Measurements from ENCODE around the gene FXYD6.

The FXYD6 gene

DNA sequence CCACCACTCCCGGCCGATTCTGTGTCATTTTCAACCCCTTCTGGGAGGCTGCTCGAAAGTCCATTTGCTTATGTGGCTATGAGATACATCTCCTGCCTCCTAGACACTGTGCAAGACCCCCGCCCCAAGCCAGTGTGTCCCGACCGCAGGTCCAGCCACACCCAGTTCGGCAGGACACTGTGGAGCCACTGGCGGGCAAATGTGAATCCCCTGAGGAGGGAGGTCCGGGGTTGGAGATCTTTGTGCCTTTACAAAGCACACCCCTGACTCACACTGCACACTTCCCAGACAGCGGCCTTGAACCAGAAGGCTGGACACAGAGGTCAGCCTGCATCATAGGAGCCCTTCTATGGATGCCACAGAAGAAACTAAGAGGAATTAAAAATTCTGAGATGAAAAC is 17.4 kb downstream of the FXYD6 start:
- peak; percentile 29 for DNase-seq (ENCODE audit: low spot score)
- H3K4me3 ChIP-seq: no peak overlapping the region
- no peak for TF ChIP-seq CTCF (IDR thresholded peaks at IDR 0.05)
- no peak overlapping the region for H3K27ac ChIP-seq

DNA sequence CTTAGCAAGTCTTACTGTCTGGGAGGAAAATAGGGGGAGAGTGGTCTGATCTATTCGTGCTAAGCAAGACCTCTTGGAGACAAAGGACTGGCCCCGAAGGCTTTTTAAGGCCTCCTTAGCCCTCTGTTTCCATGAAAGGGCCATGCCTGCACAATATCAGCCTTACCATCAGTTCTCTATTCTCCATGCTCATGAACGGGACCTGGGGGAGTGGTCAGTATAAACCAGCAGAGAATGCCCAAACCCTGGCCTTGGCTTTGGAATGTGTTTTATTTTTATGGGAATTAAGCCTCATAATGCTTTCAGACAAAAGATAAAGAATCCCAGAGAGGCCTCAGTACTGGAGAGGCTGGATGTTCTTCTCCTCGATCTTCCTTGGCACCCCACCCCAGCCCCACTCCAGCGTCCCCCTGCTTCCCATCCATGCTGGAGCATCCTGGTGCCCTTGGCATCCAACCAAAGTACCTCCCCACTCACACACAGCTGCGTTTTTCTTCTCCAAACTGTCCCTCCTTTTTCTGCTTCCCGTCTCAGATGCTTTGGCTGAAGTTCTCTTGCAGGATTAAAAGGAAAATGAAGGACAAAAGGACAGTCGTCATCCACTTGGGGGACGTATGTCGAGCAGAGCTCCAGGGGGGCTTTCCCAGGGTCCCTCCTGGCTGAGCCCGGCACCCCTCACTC is 18.6 kb downstream of the FXYD6 start:
- H3K4me3 ChIP-seq: no peak overlapping the region
- no peak overlapping the region for H3K27ac ChIP-seq
- DNase-seq (ENCODE audit: low spot score): peak; percentile 40
- TF ChIP-seq CTCF (IDR thresholded peaks at IDR 0.05): no peak

GRCh38 chr11:117855912-117856651 is 20.4 kb downstream of the FXYD6 start:
- Histone ChIP-seq H3K4me3 (no peak overlapping the region), H3K27ac (no peak overlapping the region)
- peak; percentile 53 for DNase-seq (ENCODE audit: low spot score)
- no peak for TF ChIP-seq CTCF (IDR thresholded peaks at IDR 0.05)

- H3K4me3 ChIP-seq: no peak overlapping the region
- peak; percentile 43 for DNase-seq (ENCODE audit: low spot score)
- no peak overlapping the region for H3K27ac ChIP-seq
- TF ChIP-seq CTCF (IDR thresholded peaks at IDR 0.05): no peak
These were observed 21.1 kb downstream of the FXYD6 start for GRCh38 chr11:117855186-117855845.

- Histone ChIP-seq H3K4me3 (no peak overlapping the region), H3K27ac (no peak overlapping the region)
- DNase-seq (ENCODE audit: low spot score): no peak
- TF ChIP-seq CTCF (IDR thresholded peaks at IDR 0.05): no peak
These were observed 24.1 kb downstream of the FXYD6 start for GRCh38 chr11:117852309-117852708.

- no peak overlapping the region for H3K4me3 ChIP-seq
- TF ChIP-seq CTCF (IDR thresholded peaks at IDR 0.05): no peak
- peak; percentile 56 for DNase-seq (ENCODE audit: low spot score)
- H3K27ac ChIP-seq: no peak overlapping the region
These were observed 24.6 kb downstream of the FXYD6 start for GRCh38 chr11:117851852-117852251.
